ENCODE results near the gene SYNE2. TPM values are rescaled to one million over a fixed set of nuclear protein-coding genes. Genes with fewer than 3 reads are reported as not detected.

The SYNE2 gene
- total and polyA plus RNA-seq, 2 of the 8 experiments (the other 6 are each of a cell fraction or from before 2014, with no cell fraction given): 32.6 to 46.1 TPM

DNA sequence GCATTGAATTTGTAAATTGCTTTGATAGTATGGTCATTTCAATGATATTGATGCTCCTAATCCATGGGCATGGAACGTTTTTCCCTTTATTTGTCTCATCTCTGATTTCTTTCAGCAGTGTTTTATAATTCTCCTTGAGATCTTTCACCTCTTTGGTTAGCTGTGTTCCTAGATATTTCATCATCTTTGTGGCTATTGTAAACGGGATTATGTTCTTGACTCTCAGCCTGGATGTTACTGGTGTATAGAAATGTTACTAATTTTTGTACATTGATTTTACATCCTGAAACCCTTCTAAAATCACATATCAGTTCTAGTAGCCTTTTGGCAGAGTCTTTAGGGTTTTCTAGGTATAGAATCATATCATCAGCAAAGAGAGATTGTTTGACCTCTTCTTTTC lies 52.6 kb downstream of the SYNE2 start:
- Histone ChIP-seq H3K4me2 (ENCODE audit: insufficient read depth in 1 of 2, low read depth in 2 of 2, low read length in 2 of 2) (no peak overlapping the region), H2BK12ac (ENCODE audit: low read depth, low read length) (no peak overlapping the region), H3K36me3 (ENCODE audit: control insufficient read depth in 2 of 4, insufficient read depth in 4 of 4, low read length in 3 of 4) (no peaks in the 10 kb centered on the region), H3K23me2 (ENCODE audit: low read depth, low read length) (no peaks in the 10 kb centered on the region), H3K79me2 (ENCODE audit: control insufficient read depth in 1 of 2, insufficient read depth in 2 of 2, low read length in 2 of 2) (peaks cover 0 to 32% of the 10 kb centered on the region in 2 experiments; a peak in 2 of 4 replicates), H3K23ac (ENCODE audit: insufficient read length) (no peak overlapping the region), H3K4me1 (replicated peaks in 1 of 4; ENCODE audit: control insufficient read depth in 3 of 4, insufficient read depth in 4 of 4, low read length in 3 of 4) (peaks cover 0 to 8% (median under 1%) of the 10 kb centered on the region in 4 experiments; a peak in 2 of 7 replicates), H2BK120ac (replicated peaks; ENCODE audit: low read depth, low read length) (no peak overlapping the region), H3K56ac (replicated peaks; ENCODE audit: insufficient read length, low read depth, low read length) (no peak overlapping the region), H2BK20ac (ENCODE audit: low read length) (no peak overlapping the region), H3K9me3 (ENCODE audit: insufficient read depth in 2 of 2, low read depth in 1 of 2, low read length in 1 of 2) (no peaks in the 10 kb centered on the region), H3K27ac (ENCODE audit: low read depth, low read length) (no peak overlapping the region), H2BK15ac (ENCODE audit: low read length) (no peak overlapping the region), H2BK5ac (ENCODE audit: low read depth, low read length) (no peak overlapping the region), H2AK5ac (ENCODE audit: low read depth, low read length) (no peak overlapping the region), H3K27me3 (replicated peaks in 1 of 4; ENCODE audit: control insufficient read depth in 3 of 4, extremely low read depth in 1 of 4, insufficient read depth in 3 of 4, low read length in 3 of 4) (no peaks in the 10 kb centered on the region), H4K8ac (ENCODE audit: extremely low read depth, insufficient read depth, low read length) (no peak overlapping the region), H4K91ac (replicated peaks; ENCODE audit: insufficient read length, low read length) (no peak overlapping the region), H3K79me1 (ENCODE audit: low read depth, low read length) (0 out of 2 replicates have a peak, but pooled peaks cover 2% of the 10 kb centered on the region), H3K9ac (replicated peaks in 1 of 4; ENCODE audit: extremely low read depth in 1 of 4, low read depth in 3 of 4, low read length in 3 of 4) (no peak overlapping the region), H3K4ac (replicated peaks; ENCODE audit: insufficient read length, low read depth, low read length) (no peak overlapping the region), H2AFZ (ENCODE audit: low read length) (no peak overlapping the region), H4K5ac (ENCODE audit: insufficient read length, low read depth, low read length) (no peak overlapping the region), H3K4me3 (ENCODE audit: extremely low read depth in 1 of 4, insufficient read depth in 2 of 4, low read depth in 3 of 4, low read length in 4 of 4) (no peak overlapping the region), H3K18ac (ENCODE audit: extremely low read depth, low read length) (no peak overlapping the region), H3K14ac (ENCODE audit: insufficient read length) (no peak overlapping the region), H4K20me1 (replicated peaks in 1 of 2; ENCODE audit: control insufficient read depth in 1 of 2, insufficient read depth in 2 of 2, low read length in 2 of 2) (no peaks in the 10 kb centered on the region)
- TF ChIP-seq NRF1 (IDR thresholded peaks at IDR 0.05; ENCODE audit: low read depth, low read length) (no peak), SP2 (IDR thresholded peaks at IDR 0.05; ENCODE audit: low read length) (no peak)
- TF ChIP-seq, protein P1, sequence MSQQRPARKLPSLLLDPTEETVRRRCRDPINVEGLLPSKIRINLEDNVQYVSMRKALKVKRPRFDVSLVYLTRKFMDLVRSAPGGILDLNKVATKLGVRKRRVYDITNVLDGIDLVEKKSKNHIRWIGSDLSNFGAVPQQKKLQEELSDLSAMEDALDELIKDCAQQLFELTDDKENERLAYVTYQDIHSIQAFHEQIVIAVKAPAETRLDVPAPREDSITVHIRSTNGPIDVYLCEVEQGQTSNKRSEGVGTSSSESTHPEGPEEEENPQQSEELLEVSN (IDR thresholded peaks at IDR 0.05): no peak
- CTCF ChIA-PET (ENCODE audit: partially characterized antibody): no interaction called here
- 75% methylated on average over 2 of the region's 2 CpGs; no CpG with 5 or more reads in 1 of the 2 experiments for WGBS, 2 experiments (ENCODE audit: extremely low coverage in 1 of 2, insufficient coverage in 1 of 2, insufficient read length in 1 of 2, insufficient replicate concordance in 2 of 2, low coverage in 1 of 2, low lambda C conversion rate in 2 of 2, missing lambda C conversion rate in 1 of 2)
- POLR2A ChIA-PET (ENCODE audit: partially characterized antibody): no interaction called here
- DNase-seq (ENCODE audit: low read depth in 1 of 2, low spot score in 2 of 2) (no peak), FAIRE-seq (no peak)

All from H1 (cell line).